Stimulated activated memory B cell treated with anti-CD40 and anti-IgM and Interleukin-4, amounts not matched to agents 10 μg/mL and 1 μg/mL and 100 μg/mL, for 72 hours (primary cell): ENCODE data around the gene DNMT3B.
A peak's percentile ranks its signal among the peaks of the same experiment; 100 is the strongest.
"Not testable (repeated sequence)": the region's sequence is repeated elsewhere in the genome, so short reads cannot be mapped to it uniquely, and the experiment has no call there.

ENCODE experiments used
- ATAC-seq: fragments of 150-1000 bp; cut with Tn5 transposase; 2 replicates; pipeline ENCODE4 v1.10.0; 2021
- H3K27ac Mint-ChIP-seq: one replicate; pipeline ENCODE4 v1.8.0; 2022; ENCODE audit warnings: mild to moderate bottlenecking, mixed read lengths
- H3K27me3 Mint-ChIP-seq: one replicate; pipeline ENCODE4 v1.8.0; 2022; ENCODE audit warnings: mixed read lengths
- H3K36me3 Mint-ChIP-seq: one replicate; pipeline ENCODE4 v1.8.0; 2022; ENCODE audit warnings: mixed read lengths
- H3K4me1 Mint-ChIP-seq: one replicate; pipeline ENCODE4 v1.8.0; 2022; ENCODE audit warnings: mixed read lengths
- H3K4me3 Mint-ChIP-seq: one replicate; pipeline ENCODE4 v1.8.0; 2022; ENCODE audit warnings: mild to moderate bottlenecking, moderate library complexity, mixed read lengths
- H3K9me3 Mint-ChIP-seq: one replicate; pipeline ENCODE4 v1.8.0; 2022; ENCODE audit warnings: mixed read lengths

DNMT3B gene

GRCh38 chr20:32761831-32762753 is at the start of gene DNMT3B:
Gene DNMT3B, plus strand, starts transcription at chr20:32762385. Its CDS starts 17,939 bp downstream, at chr20:32780324.
- ATAC-seq = peak; percentile 86
- H3K9me3 Mint-ChIP-seq = no peaks in the 10 kb centered on the region
- H3K27ac Mint-ChIP-seq = peak within 1 kb of the TSS; percentile 68
- H3K27me3 Mint-ChIP-seq = peaks cover 30% of the 10 kb centered on the region
- peak within 1 kb of the TSS; percentile 88 for H3K4me3 Mint-ChIP-seq
- peaks cover 23% of the 10 kb centered on the region for H3K4me1 Mint-ChIP-seq
- no peaks in the 10 kb centered on the region for H3K36me3 Mint-ChIP-seq

DNA sequence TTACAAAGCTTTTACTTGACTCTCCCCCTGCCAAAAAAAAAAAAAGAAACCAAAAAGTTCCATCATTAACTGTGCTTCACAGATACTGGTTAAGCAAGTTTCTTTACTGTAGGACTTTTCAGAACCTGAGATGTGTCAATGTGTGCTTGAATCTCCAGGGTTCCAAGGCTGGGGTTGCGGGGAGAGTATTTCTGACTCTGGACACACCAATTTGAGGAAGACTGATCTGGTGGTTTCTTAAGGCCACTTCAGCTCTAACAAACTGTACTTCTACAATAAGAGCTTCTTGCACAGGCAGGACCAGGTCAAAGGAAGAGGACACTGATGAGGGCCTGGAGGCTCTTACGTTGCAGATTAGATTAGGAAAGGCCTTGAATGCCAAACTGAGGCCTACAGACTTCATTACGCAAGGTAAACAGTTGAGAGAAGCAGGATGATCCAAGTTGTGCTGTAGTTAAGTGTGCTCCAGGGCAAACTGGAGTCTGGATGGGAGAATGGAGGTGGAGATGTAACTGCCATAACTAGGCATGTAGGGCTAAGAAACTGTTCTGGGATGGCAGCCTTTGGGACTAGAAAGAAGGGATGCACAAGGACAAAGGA is 43.3 kb upstream of the DNMT3B start:
- Mint-ChIP-seq H3K27me3 (no peaks in the 10 kb centered on the region), H3K36me3 (peaks cover 30% of the 10 kb centered on the region), H3K4me1 (no peaks in the 10 kb centered on the region), H3K9me3 (no peaks in the 10 kb centered on the region), H3K4me3 (no peak overlapping the region), H3K27ac (no peak overlapping the region)
- ATAC-seq = no peak

DNA sequence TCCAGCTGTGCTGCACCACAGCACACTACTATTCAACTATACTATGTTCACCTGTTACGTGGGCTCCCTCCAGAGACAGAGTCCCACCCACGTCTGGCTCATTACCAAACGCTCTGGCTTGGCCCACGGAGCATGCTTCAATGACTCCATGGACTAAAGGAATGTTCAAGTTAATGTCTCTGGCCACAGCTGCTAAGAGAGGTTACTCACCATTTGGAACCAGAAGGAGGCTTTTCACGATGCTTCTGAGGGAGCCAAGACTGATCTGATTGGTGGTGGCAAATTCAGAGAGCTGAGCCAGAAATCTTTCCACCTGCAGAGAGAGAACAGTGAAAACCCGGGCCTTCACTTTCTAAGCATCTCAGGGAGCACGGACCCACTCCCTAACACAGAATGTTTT is 34.5 kb upstream of the DNMT3B start:
- ATAC-seq = no peak
- no peak overlapping the region for H3K4me3 Mint-ChIP-seq
- no peaks in the 10 kb centered on the region for H3K9me3 Mint-ChIP-seq
- peaks cover 55% of the 10 kb centered on the region for H3K36me3 Mint-ChIP-seq
- no peaks in the 10 kb centered on the region for H3K27me3 Mint-ChIP-seq
- H3K4me1 Mint-ChIP-seq = peaks cover 10% of the 10 kb centered on the region
- no peak overlapping the region for H3K27ac Mint-ChIP-seq

GRCh38 chr20:32728435-32728834 is 33.8 kb upstream of the DNMT3B start:
- not testable (repeated sequence) for H3K4me3 Mint-ChIP-seq, H3K9me3 Mint-ChIP-seq, ATAC-seq, H3K4me1 Mint-ChIP-seq, H3K27me3 Mint-ChIP-seq, H3K27ac Mint-ChIP-seq
- peaks cover 55% of the 10 kb centered on the region for H3K36me3 Mint-ChIP-seq

DNA sequence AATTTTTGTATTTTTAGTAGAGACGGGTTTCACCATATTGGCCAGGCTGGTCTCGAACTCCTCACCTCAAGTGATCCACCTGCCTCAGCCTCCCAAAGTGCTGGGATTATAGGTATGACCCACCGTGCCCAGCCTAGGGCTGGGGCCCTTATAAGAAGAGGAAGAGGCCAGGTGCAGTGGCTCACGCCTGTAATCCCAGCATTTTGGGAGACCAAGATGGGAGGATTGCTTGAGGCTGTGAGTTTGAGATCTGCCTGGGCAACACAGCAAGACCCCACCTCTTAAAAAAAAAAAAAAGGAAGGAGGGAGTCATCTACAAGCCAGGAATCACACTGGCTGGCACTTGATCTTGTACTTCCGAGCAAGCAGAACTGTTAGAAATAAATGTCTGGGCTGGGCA is 32.9 kb upstream of the DNMT3B start:
- not testable (repeated sequence) for H3K27ac Mint-ChIP-seq, H3K4me3 Mint-ChIP-seq, H3K9me3 Mint-ChIP-seq, H3K27me3 Mint-ChIP-seq, ATAC-seq, H3K4me1 Mint-ChIP-seq
- peaks cover 55% of the 10 kb centered on the region for H3K36me3 Mint-ChIP-seq

DNA sequence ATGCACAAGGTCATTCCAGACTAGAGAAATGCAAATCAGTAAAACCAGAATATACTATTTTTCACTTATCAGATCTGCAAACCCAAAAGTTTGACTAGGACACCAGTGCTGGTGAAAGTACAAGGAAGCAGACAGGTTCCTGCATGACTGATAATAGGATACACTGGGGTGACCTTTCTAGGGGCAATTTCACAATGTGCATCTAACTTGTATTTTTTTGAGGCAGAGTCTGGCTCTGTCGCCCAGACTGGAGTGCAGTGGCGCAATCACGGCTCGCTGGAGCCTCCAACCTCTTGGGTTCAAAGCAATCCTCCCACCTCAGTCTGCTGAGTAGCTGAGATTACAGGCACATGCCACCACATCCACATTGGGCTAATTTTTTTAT is 30.3 kb upstream of the DNMT3B start:
- Mint-ChIP-seq H3K27ac (no peak overlapping the region), H3K27me3 (no peaks in the 10 kb centered on the region), H3K4me1 (peaks cover 10% of the 10 kb centered on the region), H3K4me3 (no peak overlapping the region), H3K9me3 (no peaks in the 10 kb centered on the region), H3K36me3 (peaks cover 36% of the 10 kb centered on the region)
- no peak for ATAC-seq

DNA sequence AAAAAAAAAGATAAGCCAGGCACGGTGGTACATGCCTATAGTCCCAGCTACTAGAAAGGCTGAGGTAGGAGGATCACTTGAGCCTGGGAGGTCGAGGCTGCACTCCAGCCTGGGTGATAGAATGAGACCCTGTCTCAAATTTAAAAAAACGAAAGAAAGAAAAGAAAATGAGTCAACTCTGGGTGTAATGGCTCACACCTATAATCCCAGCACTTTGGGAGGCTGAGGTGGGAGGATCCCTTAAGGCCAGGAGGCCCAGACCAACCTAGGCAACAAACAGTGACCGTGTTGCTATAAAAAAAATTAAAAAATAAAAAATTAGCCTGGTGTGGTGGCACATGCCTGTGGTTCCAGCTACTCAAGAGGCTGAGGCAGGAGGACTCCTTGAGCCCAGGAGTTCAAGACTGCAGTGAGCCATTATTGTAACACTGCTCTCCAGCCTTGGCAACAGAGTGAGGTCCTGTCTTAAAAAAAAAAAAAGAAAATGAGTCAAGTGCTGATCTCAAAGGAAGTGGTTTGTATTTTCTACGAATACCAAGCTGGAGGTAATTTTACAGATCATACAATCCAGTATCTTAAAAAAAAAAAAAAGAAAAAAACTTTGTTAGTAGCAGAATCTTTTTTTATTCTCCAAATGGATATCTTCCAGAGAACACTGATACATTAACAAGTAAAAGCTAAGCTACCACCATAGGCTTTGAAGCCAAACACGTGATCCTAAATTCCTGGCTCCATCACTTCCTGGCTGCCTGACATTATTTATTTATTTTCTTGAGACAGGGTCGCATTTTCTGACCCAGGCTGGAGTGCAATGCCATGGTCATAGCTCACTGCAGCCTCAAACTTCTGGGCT is 24.6 kb upstream of the DNMT3B start:
- Mint-ChIP-seq H3K4me3 (no peak overlapping the region), H3K4me1 (peaks cover 12% of the 10 kb centered on the region), H3K9me3 (no peaks in the 10 kb centered on the region), H3K36me3 (peaks cover 6% of the 10 kb centered on the region), H3K27ac (no peak overlapping the region), H3K27me3 (no peaks in the 10 kb centered on the region)
- ATAC-seq = no peak

GRCh38 chr20:32741151-32741550 is 21.0 kb upstream of the DNMT3B start:
- peaks cover 6% of the 10 kb centered on the region for H3K36me3 Mint-ChIP-seq

GRCh38 chr20:32742322-32743236 is 19.6 kb upstream of the DNMT3B start:
- no peak for ATAC-seq
- Mint-ChIP-seq H3K4me1 (peaks cover 24% of the 10 kb centered on the region), H3K27me3 (no peaks in the 10 kb centered on the region), H3K36me3 (no peaks in the 10 kb centered on the region), H3K27ac (peak overlapping the region; percentile 94), H3K9me3 (no peaks in the 10 kb centered on the region), H3K4me3 (peak overlapping the region; percentile 96)

More at GRCh38 chr20:32741151-32741550, 21.0 kb upstream of the DNMT3B start:
- Mint-ChIP-seq H3K27ac (no peak overlapping the region), H3K27me3 (no peaks in the 10 kb centered on the region), H3K4me1 (peaks cover 24% of the 10 kb centered on the region), H3K4me3 (no peak overlapping the region), H3K9me3 (no peaks in the 10 kb centered on the region)
- no peak for ATAC-seq

GRCh38 chr20:32743237-32744112 is 18.7 kb upstream of the DNMT3B start, which contains the start of gene COMMD7:
Gene COMMD7, minus strand, starts transcription at chr20:32743467. Its CDS starts 76 bp downstream, at chr20:32743391.
- no peaks in the 10 kb centered on the region for H3K36me3 Mint-ChIP-seq
- peak within 1 kb of the TSS; percentile 96 for H3K4me3 Mint-ChIP-seq
- ATAC-seq = peak; percentile 91
- no peaks in the 10 kb centered on the region for H3K9me3 Mint-ChIP-seq
- H3K27me3 Mint-ChIP-seq = no peaks in the 10 kb centered on the region
- H3K4me1 Mint-ChIP-seq = peaks cover 24% of the 10 kb centered on the region
- peak within 1 kb of the TSS; percentile 94 for H3K27ac Mint-ChIP-seq

DNA sequence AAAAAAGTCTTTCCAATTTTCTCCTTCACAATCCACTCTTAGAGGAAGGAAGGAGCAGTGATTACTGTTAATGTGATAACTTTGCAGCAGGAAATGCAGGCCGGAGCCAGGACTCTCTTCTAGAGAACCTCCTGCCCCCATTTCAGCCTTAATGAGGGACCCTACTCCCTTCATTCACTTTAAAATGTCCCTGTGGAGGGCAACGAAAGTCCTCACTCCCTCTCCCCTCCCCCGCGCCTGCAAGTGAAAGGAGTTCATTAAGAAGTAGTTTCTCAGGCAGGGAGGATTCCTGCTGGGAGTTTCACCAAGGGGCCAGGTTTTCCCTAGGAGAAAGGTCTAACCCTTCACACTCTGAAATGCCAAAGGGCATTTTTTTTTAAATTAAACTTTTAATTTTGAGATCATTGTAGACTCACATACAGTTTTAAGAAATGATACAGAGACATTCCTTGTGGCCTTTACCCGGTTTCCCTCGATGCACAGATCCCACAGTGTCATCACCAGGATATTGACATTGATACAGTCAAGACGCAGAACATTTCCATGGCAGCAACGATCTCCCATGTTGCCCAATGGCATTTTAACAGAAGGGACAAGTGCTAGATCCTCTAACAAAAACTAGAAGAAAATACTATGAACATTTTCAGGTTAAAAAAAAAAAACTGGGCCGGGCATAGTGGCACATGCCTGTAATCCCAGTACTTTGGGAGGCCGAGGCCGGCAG is 12.1 kb upstream of the DNMT3B start:
- no peak overlapping the region for H3K4me3 Mint-ChIP-seq
- no peak for ATAC-seq
- no peaks in the 10 kb centered on the region for H3K27me3 Mint-ChIP-seq
- no peaks in the 10 kb centered on the region for H3K36me3 Mint-ChIP-seq
- no peaks in the 10 kb centered on the region for H3K4me1 Mint-ChIP-seq
- no peak overlapping the region for H3K27ac Mint-ChIP-seq
- no peaks in the 10 kb centered on the region for H3K9me3 Mint-ChIP-seq

GRCh38 chr20:32751293-32751692 is 10.9 kb upstream of the DNMT3B start:
- no peaks in the 10 kb centered on the region for H3K9me3 Mint-ChIP-seq

More at GRCh38 chr20:32751293-32751692, 10.9 kb upstream of the DNMT3B start:
- H3K4me1 Mint-ChIP-seq = no peaks in the 10 kb centered on the region
- H3K36me3 Mint-ChIP-seq = no peaks in the 10 kb centered on the region
- H3K27ac Mint-ChIP-seq = no peak overlapping the region
- no peak for ATAC-seq
- no peak overlapping the region for H3K4me3 Mint-ChIP-seq
- H3K27me3 Mint-ChIP-seq = no peaks in the 10 kb centered on the region
